Hypothalamus (tissue), 51 donors: Measurements from ENCODE around the gene HLA-DQA2.
"Not testable (repeated sequence)": the region's sequence is repeated elsewhere in the genome, so short reads cannot be mapped to it uniquely, and the experiment has no call there.

Source experiments
- DNase-seq, 51 donors: peaks; one replicate each; lab custom pipeline; 2025; lab: John Stamatoyannopoulos, UW

HLA-DQA2 gene

GRCh38 chr6:32775071-32775470 is 33.9 kb downstream of the HLA-DQA2 start:
- DNase-seq = no peak

GRCh38 chr6:32779036-32779435 is 37.8 kb downstream of the HLA-DQA2 start:
- DNase-seq = no peak

- not testable (repeated sequence) for DNase-seq
Observed at GRCh38 chr6:32782923-32783322, 41.7 kb downstream of the HLA-DQA2 start.

- DNase-seq = peak in 16 of 51 donors; percentile 1 to 31 (median 10)
Observed at GRCh38 chr6:32785781-32786533, 44.8 kb downstream of the HLA-DQA2 start.

GRCh38 chr6:32790306-32790705 is 49.1 kb downstream of the HLA-DQA2 start:
- no peak for DNase-seq

- DNase-seq = no peak
Observed at GRCh38 chr6:32792901-32793435, 51.8 kb downstream of the HLA-DQA2 start.

- DNase-seq = no peak
Observed at GRCh38 chr6:32794510-32794909, 53.3 kb downstream of the HLA-DQA2 start.
